ENCODE results near the gene MMP23B.

DNA sequence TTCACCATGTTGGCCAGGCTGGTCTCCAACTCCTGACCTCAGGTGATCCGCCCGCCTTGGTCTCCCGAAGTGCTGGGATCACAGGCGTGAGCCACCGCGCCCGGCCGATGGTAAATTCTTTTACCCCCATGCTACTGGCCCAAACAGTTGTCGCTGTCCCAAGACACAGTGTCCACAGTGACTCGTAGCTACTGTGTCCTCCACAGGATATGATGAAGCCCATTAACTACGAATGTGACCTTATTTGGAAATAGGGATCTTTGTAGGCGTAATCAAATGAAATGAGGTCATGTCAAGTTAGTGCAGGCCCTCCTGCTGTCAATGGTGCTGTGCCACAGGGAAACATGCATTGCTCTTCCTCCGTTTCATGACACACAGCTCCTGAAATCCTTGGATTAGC lies 40.5 kb upstream of the MMP23B start:
- TF ChIP-seq, protein P1, sequence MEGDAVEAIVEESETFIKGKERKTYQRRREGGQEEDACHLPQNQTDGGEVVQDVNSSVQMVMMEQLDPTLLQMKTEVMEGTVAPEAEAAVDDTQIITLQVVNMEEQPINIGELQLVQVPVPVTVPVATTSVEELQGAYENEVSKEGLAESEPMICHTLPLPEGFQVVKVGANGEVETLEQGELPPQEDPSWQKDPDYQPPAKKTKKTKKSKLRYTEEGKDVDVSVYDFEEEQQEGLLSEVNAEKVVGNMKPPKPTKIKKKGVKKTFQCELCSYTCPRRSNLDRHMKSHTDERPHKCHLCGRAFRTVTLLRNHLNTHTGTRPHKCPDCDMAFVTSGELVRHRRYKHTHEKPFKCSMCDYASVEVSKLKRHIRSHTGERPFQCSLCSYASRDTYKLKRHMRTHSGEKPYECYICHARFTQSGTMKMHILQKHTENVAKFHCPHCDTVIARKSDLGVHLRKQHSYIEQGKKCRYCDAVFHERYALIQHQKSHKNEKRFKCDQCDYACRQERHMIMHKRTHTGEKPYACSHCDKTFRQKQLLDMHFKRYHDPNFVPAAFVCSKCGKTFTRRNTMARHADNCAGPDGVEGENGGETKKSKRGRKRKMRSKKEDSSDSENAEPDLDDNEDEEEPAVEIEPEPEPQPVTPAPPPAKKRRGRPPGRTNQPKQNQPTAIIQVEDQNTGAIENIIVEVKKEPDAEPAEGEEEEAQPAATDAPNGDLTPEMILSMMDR (IDR thresholded peaks at IDR 0.05): no peak
- TF ChIP-seq EZH2 (IDR thresholded peaks at IDR 0.05): no peak
